HEK293 (cell line): Measurements from ENCODE around the gene BCAT1.

Source experiments
- CTCF ChIA-PET: fragments of 350-600 bp; formaldehyde crosslinking; extraction: SDS; loops from one replicate; lab custom pipeline; 2021; ENCODE audit warnings: antibody characterized with exemption; lab: Yijun Ruan, JAX
- POLR2A ChIA-PET: fragments of 300-600 bp; formaldehyde crosslinking; extraction: SDS; loops from one replicate; lab custom pipeline; 2020; ENCODE audit warnings: antibody characterized with exemption, inconsistent platforms; lab: Yijun Ruan, JAX
- H3K27ac ChIP-seq: fragments of 200-500 bp; sonication (Bioruptor generic); 2 replicates; pipeline ENCODE4 v1.5.1; 2014; ENCODE audit warnings: low read depth, low read length, control low read depth, inconsistent platforms; ENCODE audit errors: extremely low read depth
- H3K36me3 ChIP-seq, 2 experiments: fragments of 200-500 bp in 1 of 2; sonication (Bioruptor generic) in 1 of 2; 1 replicate in 1 of 2; 2 replicates in 1 of 2; pipeline ENCODE4 v1.5.1; 2014 to 2017; ENCODE audit warnings: inconsistent platforms in 2 of 2, low read length in 2 of 2; ENCODE audit not compliant: control insufficient read depth in 2 of 2, insufficient read depth in 1 of 2
- H3K4me1 ChIP-seq: fragments of 200-500 bp; sonication (Bioruptor generic); 2 replicates; pipeline ENCODE4 v1.5.1; 2014; ENCODE audit warnings: mild to moderate bottlenecking, low read length, inconsistent platforms; ENCODE audit not compliant: control insufficient read depth, insufficient read depth
- H3K4me3 ChIP-seq: 2 replicates; pipeline ENCODE4 v1.5.1; 2011; ENCODE audit warnings: low read depth, mild to moderate bottlenecking, control low read depth, low read length, moderate library complexity
- H3K9me3 ChIP-seq: fragments of 200-500 bp; sonication (Bioruptor generic); 2 replicates; pipeline ENCODE4 v1.5.1; 2014; ENCODE audit warnings: low read depth, low read length, inconsistent platforms; ENCODE audit not compliant: control insufficient read depth, insufficient read depth
- BCL11A ChIP-seq: fragments of 450-650 bp; formaldehyde crosslinking; IDR thresholded peaks from 2 replicates; pipeline ENCODE4 v1.5.1; 2016; ENCODE audit warnings: low read depth, missing biosample characterization, missing genetic modification characterization
- BCL6B ChIP-seq: fragments of 450-650 bp; formaldehyde crosslinking; IDR thresholded peaks from 2 replicates; pipeline ENCODE4 v1.5.1; 2017; ENCODE audit warnings: missing biosample characterization, missing genetic modification characterization
- GLI2 ChIP-seq: fragments of 450-650 bp; formaldehyde crosslinking; IDR thresholded peaks from 2 replicates; pipeline ENCODE4; 2017; ENCODE audit warnings: missing biosample characterization, missing genetic modification characterization, low read depth, borderline replicate concordance
- GLIS1 ChIP-seq: fragments of 450-650 bp; formaldehyde crosslinking; IDR thresholded peaks from 2 replicates; pipeline ENCODE4 v1.5.1; 2016; ENCODE audit warnings: missing biosample characterization, missing genetic modification characterization
- KLF8 ChIP-seq: fragments of 450-650 bp; formaldehyde crosslinking; IDR thresholded peaks from 2 replicates; pipeline ENCODE4 v1.5.1; 2016; ENCODE audit warnings: missing biosample characterization, missing genetic modification characterization
- MZF1 ChIP-seq: fragments of 450-650 bp; formaldehyde crosslinking; IDR thresholded peaks from 2 replicates; pipeline ENCODE4 v1.5.1; 2017; ENCODE audit warnings: missing biosample characterization, missing genetic modification characterization, borderline replicate concordance
- PRDM1 ChIP-seq: fragments of 450-650 bp; formaldehyde crosslinking; IDR thresholded peaks from 2 replicates; pipeline ENCODE4; 2016; ENCODE audit warnings: missing biosample characterization, missing genetic modification characterization
- RBAK ChIP-seq: fragments of 450-650 bp; formaldehyde crosslinking; IDR thresholded peaks from 2 replicates; pipeline ENCODE4 v1.5.1; 2016; ENCODE audit warnings: missing biosample characterization, missing genetic modification characterization
- REPIN1 ChIP-seq: fragments of 450-650 bp; formaldehyde crosslinking; IDR thresholded peaks from 2 replicates; pipeline ENCODE4 v1.5.1; 2017; ENCODE audit warnings: missing biosample characterization, missing genetic modification characterization, low read depth
- SP2 ChIP-seq: fragments of 450-650 bp; formaldehyde crosslinking; IDR thresholded peaks from 2 replicates; pipeline ENCODE4 v1.5.1; 2016; ENCODE audit warnings: missing biosample characterization, missing genetic modification characterization
- YY1 ChIP-seq: fragments of 450-650 bp; formaldehyde crosslinking; IDR thresholded peaks from 2 replicates; pipeline ENCODE4 v1.5.1; 2018; ENCODE audit warnings: missing biosample characterization, missing genetic modification characterization
- ZIC2 ChIP-seq: fragments of 450-650 bp; formaldehyde crosslinking; IDR thresholded peaks from 2 replicates; pipeline ENCODE4 v1.5.1; 2016; ENCODE audit warnings: missing biosample characterization, missing genetic modification characterization
- ZNF10 ChIP-seq: fragments of 450-650 bp; formaldehyde crosslinking; IDR thresholded peaks from 2 replicates; pipeline ENCODE4 v1.5.1; 2017; ENCODE audit warnings: missing biosample characterization, missing genetic modification characterization
- ZNF169 ChIP-seq: fragments of 450-650 bp; formaldehyde crosslinking; IDR thresholded peaks from 2 replicates; pipeline ENCODE4 v1.5.1; 2016; ENCODE audit warnings: missing biosample characterization, missing genetic modification characterization
- ZNF2 ChIP-seq: fragments of 450-650 bp; formaldehyde crosslinking; IDR thresholded peaks from 2 replicates; pipeline ENCODE4 v1.5.1; 2016; ENCODE audit warnings: missing biosample characterization, missing genetic modification characterization
- ZNF202 ChIP-seq: fragments of 450-650 bp; formaldehyde crosslinking; IDR thresholded peaks from 2 replicates; pipeline ENCODE4 v1.5.1; 2016; ENCODE audit warnings: missing biosample characterization, missing genetic modification characterization, borderline replicate concordance
- ZNF24 ChIP-seq: fragments of 450-650 bp; formaldehyde crosslinking; IDR thresholded peaks from 2 replicates; pipeline ENCODE4 v1.5.1; 2016; ENCODE audit warnings: missing biosample characterization, missing genetic modification characterization
- ZNF324 ChIP-seq: fragments of 450-650 bp; formaldehyde crosslinking; IDR thresholded peaks from 2 replicates; pipeline ENCODE4 v1.5.1; 2016; ENCODE audit warnings: missing biosample characterization, missing genetic modification characterization
- ZNF341 ChIP-seq: fragments of 450-650 bp; formaldehyde crosslinking; IDR thresholded peaks from 2 replicates; pipeline ENCODE4; 2016; ENCODE audit warnings: low read depth, missing biosample characterization, missing genetic modification characterization
- ZNF362 ChIP-seq: fragments of 450-650 bp; formaldehyde crosslinking; IDR thresholded peaks from 2 replicates; pipeline ENCODE4 v1.5.1; 2016; ENCODE audit warnings: missing biosample characterization, missing genetic modification characterization
- ZNF366 ChIP-seq: fragments of 450-650 bp; formaldehyde crosslinking; conservative IDR thresholded peaks from 2 replicates; pipeline ENCODE4 v1.5.1; 2016; ENCODE audit warnings: missing biosample characterization, missing genetic modification characterization
- ZNF473 ChIP-seq: fragments of 450-650 bp; formaldehyde crosslinking; IDR thresholded peaks from 2 replicates; pipeline ENCODE4 v1.5.1; 2017; ENCODE audit warnings: missing biosample characterization, missing genetic modification characterization
- ZNF596 ChIP-seq: fragments of 450-650 bp; IDR thresholded peaks from 2 replicates; pipeline ENCODE4 v1.5.0; 2018; ENCODE audit warnings: missing biosample characterization, mild to moderate bottlenecking, missing genetic modification characterization, moderate library complexity
- ZNF747 ChIP-seq: fragments of 450-650 bp; formaldehyde crosslinking; IDR thresholded peaks from 2 replicates; pipeline ENCODE4 v1.5.1; 2016; ENCODE audit warnings: missing biosample characterization, missing genetic modification characterization
- ZNF830 ChIP-seq: fragments of 450-650 bp; IDR thresholded peaks from 2 replicates; pipeline ENCODE4 v1.5.0; 2018; ENCODE audit warnings: missing biosample characterization, missing genetic modification characterization, low read depth, mild to moderate bottlenecking, moderate library complexity
- ZSCAN16 ChIP-seq: fragments of 450-650 bp; formaldehyde crosslinking; IDR thresholded peaks from 2 replicates; pipeline ENCODE4 v1.5.1; 2016; ENCODE audit warnings: missing biosample characterization, missing genetic modification characterization

The BCAT1 gene

GRCh38 chr12:24954261-24954660 lies 5.4 kb upstream of the BCAT1 start (continued):
- TF ChIP-seq ZNF362 (tag by site-specific recombination) (no peak), ZNF830 (tag by site-specific recombination) (no peak), RBAK (tag by site-specific recombination) (no peak), ZNF202 (tag by site-specific recombination) (no peak)

- H3K9me3 ChIP-seq: no peaks in the 10 kb centered on the region
- POLR2A ChIA-PET: interaction anchor here (0.5 kb wide), 1 partner anchor 642 kb away, joined by 3 read pairs; no protein-coding TSS in a partner anchor
- CTCF ChIA-PET: interaction anchor here (0.6 to 0.7 kb wide), 2 partner anchors 92 to 102 kb away, joined by 3 to 4 read pairs; no protein-coding TSS in a partner anchor
- TF ChIP-seq ZNF169 (tag by site-specific recombination) (no peak), GLI2 (tag by site-specific recombination) (no peak), ZNF324 (tag by site-specific recombination) (no peak), ZNF24 (tag by site-specific recombination) (no peak), ZNF10 (tag by site-specific recombination) (no peak), ZNF2 (tag by site-specific recombination) (no peak), KLF8 (no peak), ZNF596 (tag by site-specific recombination) (no peak), ZSCAN16 (tag by site-specific recombination) (no peak)
- H3K4me1 ChIP-seq: no peaks in the 10 kb centered on the region
- no peak overlapping the region for H3K4me3 ChIP-seq
- no peaks in the 10 kb centered on the region for H3K36me3 ChIP-seq
- H3K27ac ChIP-seq: no peak overlapping the region
Observed at GRCh38 chr12:24952389-24952788, 3.5 kb upstream of the BCAT1 start.

- 0 out of 2 replicates have a peak, but pooled peaks cover 3% of the 10 kb centered on the region for H3K4me1 ChIP-seq
- CTCF ChIA-PET: interaction anchor here (0.6 to 0.7 kb wide), 2 partner anchors 13 to 862 kb away, joined by 3 read pairs; no protein-coding TSS in a partner anchor
- POLR2A ChIA-PET: no interaction called here
- no peak overlapping the region for H3K27ac ChIP-seq
- no peaks in the 10 kb centered on the region for H3K36me3 ChIP-seq
- no peaks in the 10 kb centered on the region for H3K9me3 ChIP-seq
- no peak overlapping the region for H3K4me3 ChIP-seq
- no peak for TF ChIP-seq YY1 (tag by site-specific recombination)
- no peak for TF ChIP-seq ZNF473 (tag by site-specific recombination)
- TF ChIP-seq ZNF747 (tag by site-specific recombination): no peak
- no peak for TF ChIP-seq PRDM1 (tag by site-specific recombination)
- TF ChIP-seq BCL6B (tag by site-specific recombination): no peak
- TF ChIP-seq BCL11A (tag by site-specific recombination): no peak
Observed at GRCh38 chr12:24950231-24950834, 1.4 kb upstream of the BCAT1 start.

- CTCF ChIA-PET: interaction anchor here (0.7 to 1.4 kb wide), 2 partner anchors 51 to 59 kb away, joined by 4 to 6 read pairs; no protein-coding TSS in a partner anchor
- TF ChIP-seq REPIN1 (tag by site-specific recombination) (no peak), SP2 (tag by site-specific recombination) (0 out of 2 replicates have a peak, but pooled peaks have one; percentile 21), ZIC2 (tag by site-specific recombination) (peak; percentile 35; the same call in 1 of the 2 replicates), ZNF366 (tag by site-specific recombination) (peak; percentile 50), PRDM1 (tag by site-specific recombination) (peak; percentile 90), GLIS1 (tag by site-specific recombination) (no peak), ZNF341 (peak; percentile 21; the same call in 1 of the 2 replicates), MZF1 (tag by site-specific recombination) (peak; percentile 62)
- Histone ChIP-seq H3K4me1 (0 out of 2 replicates have a peak, but pooled peaks cover 3% of the 10 kb centered on the region), H3K36me3 (no peaks in the 10 kb centered on the region), H3K4me3 (peak overlapping the region; percentile 67), H3K9me3 (no peaks in the 10 kb centered on the region), H3K27ac (peak overlapping the region; percentile 45; the same call in 1 of the 2 replicates)
- POLR2A ChIA-PET: interaction anchor here (0.6 kb wide), 1 partner anchor 32 kb away, joined by 3 read pairs; no protein-coding TSS in a partner anchor
Observed at GRCh38 chr12:24948420-24948756, 513 bp downstream of the BCAT1 start.
